Globus pallidus (tissue), 1 donor: ENCODE results near the gene DAB2.

Source experiments
- DNase-seq: peaks from one replicate; pipeline ENCODE4 v3.0.0-alpha.2; 2015; ENCODE audit warnings: low spot score

The DAB2 gene

DNA sequence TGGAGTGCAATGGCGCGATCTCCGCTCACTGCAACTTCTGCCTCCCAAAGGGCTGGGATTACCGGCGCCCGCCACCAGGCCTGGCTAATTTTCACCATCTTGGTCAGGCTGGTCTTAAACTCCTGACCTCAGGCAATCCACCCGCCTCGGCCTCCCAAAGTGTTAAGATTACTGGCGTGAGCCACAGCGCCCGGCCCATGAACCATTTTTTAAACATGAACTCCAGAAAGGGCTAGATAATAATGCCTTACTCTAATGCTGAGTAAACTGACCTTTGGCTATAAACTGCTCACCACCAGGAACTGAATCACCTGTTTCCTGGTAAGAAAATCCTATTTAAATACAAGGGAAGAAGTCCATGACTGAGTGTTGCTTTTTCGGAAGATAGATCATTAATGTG is 23.2 kb upstream of the DAB2 start:
- DNase-seq = no peak

- no peak for DNase-seq
These were observed 22.3 kb upstream of the DAB2 start for GRCh38 chr5:39447059-39447458.

- no peak for DNase-seq
These were observed 21.5 kb upstream of the DAB2 start for GRCh38 chr5:39446231-39446630.

GRCh38 chr5:39443911-39444310 is 19.1 kb upstream of the DAB2 start:
- no peak for DNase-seq

DNA sequence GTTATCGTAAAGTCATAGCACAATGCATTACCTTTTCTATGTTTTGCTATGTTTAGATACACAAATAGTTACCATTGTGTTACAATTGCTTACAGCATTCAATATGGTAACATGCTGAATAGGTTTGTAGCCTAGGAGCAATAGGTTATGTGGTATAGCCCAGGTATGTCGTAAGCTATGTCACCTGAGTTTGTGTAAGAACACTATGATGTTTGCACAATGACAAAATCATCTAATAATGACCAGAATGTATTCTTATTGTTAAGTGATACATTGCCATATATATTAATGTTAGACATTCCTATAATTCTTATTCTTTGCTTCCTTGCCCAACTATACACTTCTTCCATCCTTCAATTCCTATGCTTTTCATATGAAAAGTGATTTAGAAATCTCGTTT is 18.2 kb upstream of the DAB2 start:
- no peak for DNase-seq

DNA sequence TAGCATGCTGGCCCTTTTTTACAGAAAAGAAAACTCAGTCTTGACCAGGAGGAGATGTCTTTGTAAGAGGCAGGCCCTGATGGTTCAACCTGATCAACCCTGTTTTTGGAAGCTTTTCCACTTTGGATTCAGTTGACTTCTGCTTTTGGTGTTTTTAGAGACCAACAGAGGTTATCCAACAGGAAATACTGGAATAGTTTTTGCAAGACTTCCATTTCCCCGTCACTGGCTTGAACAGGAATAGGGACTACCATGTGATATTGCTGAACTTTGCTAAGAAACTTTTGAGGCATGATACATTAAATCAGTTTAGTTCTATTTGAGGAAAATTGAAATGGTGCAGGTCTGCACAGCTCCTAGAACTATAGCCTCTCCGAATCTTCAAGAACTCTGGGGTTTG is 17.1 kb upstream of the DAB2 start:
- DNase-seq = no peak

DNA sequence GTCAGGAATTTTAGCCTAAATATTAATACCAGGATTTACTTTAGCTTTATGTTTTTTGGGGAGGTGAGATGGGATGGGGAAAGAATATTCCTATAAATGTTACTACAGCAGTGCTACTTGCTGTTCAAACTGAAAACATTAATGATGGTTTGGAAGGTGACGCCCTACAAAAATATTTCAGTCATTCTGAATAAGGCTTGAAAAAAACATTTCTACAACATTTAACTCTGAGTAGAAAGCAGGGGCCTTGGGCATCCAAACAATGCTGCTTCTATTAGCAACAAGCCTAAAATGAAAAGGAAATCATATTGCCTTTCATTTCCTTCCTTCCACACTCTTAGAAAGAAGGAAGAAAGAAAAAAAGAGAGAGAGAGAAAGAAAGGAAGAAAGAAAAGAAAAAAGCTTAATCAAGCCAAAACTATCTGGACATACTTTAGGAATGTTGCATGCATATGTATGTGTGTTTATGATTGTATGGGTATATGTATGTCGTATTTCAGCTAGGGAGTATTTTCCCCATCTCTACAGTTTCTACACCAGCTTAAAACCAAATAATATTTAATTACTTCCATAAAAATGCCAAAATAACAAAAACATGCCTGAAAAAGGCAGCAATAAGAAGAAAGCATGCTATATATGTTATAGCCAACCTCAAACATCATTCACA is 16.3 kb upstream of the DAB2 start:
- DNase-seq = no peak

GRCh38 chr5:39440192-39440957 is 15.6 kb upstream of the DAB2 start:
- no peak for DNase-seq

DNA sequence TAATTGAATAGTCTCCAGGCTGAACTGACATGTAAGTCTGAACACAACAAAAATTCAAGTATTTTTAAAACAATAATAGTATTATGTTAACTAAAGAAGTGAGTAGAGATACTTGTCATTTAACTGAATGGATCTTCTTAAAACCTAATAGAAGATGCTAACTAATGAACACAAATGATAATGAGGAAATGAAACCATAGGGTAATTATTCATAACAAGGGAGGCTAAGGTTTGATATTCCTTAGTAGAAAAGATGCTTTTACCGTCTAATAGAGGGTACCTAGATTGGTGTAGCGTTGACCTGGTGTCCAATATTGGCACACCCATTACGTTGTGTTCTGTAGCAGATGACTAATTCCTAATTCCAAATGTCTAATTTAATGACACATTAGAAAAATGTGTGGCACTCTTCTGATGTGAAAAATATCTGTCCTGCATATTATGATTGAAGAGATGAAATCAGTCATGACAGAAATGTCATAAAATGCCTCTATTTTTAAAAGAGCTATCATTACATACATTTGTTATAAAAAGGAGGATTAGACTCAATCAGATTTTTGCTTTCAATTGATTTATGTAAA is 14.9 kb upstream of the DAB2 start:
- no peak for DNase-seq

GRCh38 chr5:39437467-39437866 is 12.7 kb upstream of the DAB2 start:
- DNase-seq = no peak

DNA sequence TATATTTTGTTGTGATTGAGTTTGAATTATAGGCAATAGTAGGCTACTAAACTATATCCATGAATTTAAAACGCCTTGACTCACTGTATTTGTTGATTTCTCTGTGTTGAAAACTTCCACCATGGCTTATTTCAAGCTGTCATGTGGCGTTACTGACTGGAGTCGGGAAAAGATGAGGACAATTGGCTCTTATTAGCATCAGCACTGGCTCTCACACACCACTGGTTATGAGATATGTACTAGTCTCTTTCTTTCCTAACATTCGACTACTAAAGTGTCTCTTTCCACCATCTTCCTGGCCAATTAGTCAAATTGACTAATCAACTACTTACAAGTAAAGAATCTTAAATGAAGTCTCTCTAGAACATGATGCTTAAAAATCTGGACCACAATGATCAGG is 9.1 kb upstream of the DAB2 start:
- no peak for DNase-seq

- DNase-seq = no peak
These were observed 8.1 kb upstream of the DAB2 start for GRCh38 chr5:39432696-39433530.

- no peak for DNase-seq
These were observed 5.7 kb upstream of the DAB2 start for GRCh38 chr5:39430461-39430860.

- DNase-seq = no peak
These were observed 3.9 kb upstream of the DAB2 start for GRCh38 chr5:39428640-39429039.

GRCh38 chr5:39427633-39428032 is 2.9 kb upstream of the DAB2 start:
- DNase-seq = no peak

- DNase-seq = no peak
These were observed 2.4 kb upstream of the DAB2 start for GRCh38 chr5:39427229-39427628.

DNA sequence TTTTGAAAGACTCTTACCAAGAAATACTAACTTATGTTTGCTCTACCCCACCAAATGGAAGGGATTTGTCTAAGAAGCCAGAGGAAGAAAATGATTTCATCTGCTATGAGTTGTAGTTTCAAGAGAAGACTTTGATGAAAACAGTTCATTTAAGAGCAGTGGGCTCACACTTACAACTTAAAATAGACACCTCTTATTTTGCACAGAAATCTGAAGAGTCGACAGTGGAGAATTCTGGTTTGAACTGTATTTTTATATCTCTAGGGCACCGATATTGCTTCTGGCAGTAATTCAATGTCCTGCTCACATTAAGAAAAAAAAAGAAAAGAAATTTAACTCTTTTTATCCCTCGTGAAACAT is 1.9 kb upstream of the DAB2 start:
- DNase-seq = no peak

- no peak for DNase-seq
These were observed 1.4 kb upstream of the DAB2 start for GRCh38 chr5:39426051-39426745.

GRCh38 chr5:39423331-39423751 is 1.4 kb downstream of the DAB2 start:
- DNase-seq = no peak

- no peak for DNase-seq
These were observed 2.0 kb downstream of the DAB2 start for GRCh38 chr5:39422728-39423285.

- no peak for DNase-seq
These were observed 2.7 kb downstream of the DAB2 start for GRCh38 chr5:39422036-39422606.
